ENCODE results near the gene OSTF1.
A peak's percentile ranks its signal among the peaks of the same experiment; 100 is the strongest.

The OSTF1 gene

DNA sequence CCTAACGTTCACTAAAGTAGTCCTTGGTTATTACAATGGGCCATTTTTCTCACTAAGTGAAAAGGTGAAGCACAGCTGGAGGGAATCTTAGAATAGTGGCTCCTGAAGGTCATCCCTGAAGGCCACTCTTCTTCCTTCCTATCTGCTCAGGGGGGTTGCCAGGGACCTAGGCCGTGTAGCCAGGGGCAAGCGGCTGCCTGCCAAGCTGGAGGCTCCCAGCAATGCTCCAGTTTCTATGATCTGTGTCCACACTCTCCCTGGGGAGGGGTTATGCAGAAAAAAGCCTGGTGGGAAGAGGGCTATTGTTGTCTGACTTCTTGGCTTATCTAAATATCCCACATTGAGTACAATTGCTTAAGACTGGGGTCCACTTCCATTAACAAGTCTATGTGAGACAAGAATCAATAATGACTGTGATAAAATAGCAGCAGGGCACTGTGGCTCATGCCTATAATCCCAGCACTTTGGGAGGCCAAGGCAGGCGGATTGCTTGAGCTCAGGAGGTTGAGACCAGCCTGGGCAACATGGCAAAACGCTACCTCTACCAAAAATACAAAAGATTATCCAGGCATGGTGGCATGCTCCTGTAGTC lies 4.1 kb upstream of the OSTF1 start:
- DNase-seq (ENCODE audit: low spot score), result no peak

DNA sequence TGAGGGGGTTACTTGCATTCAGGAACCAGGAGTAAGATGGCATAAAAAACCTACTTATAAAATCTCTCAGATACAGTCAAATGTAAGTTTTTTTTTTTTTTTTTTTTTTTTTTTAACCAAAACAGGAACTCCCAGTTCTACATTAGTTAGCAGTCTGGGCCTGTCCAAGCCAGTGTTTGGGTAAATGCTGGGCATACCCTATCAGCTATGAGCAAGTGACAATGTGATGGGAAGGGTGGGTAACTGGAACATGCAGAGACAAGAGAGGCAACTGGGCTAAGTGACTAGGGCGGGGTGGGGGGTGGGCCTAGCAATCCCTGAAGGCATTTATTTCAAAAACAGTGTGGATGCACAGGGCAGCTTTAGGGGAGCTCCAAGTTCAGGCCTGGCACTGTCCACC lies 2.7 kb upstream of the OSTF1 start:
- no peak for DNase-seq (ENCODE audit: low spot score)

DNA sequence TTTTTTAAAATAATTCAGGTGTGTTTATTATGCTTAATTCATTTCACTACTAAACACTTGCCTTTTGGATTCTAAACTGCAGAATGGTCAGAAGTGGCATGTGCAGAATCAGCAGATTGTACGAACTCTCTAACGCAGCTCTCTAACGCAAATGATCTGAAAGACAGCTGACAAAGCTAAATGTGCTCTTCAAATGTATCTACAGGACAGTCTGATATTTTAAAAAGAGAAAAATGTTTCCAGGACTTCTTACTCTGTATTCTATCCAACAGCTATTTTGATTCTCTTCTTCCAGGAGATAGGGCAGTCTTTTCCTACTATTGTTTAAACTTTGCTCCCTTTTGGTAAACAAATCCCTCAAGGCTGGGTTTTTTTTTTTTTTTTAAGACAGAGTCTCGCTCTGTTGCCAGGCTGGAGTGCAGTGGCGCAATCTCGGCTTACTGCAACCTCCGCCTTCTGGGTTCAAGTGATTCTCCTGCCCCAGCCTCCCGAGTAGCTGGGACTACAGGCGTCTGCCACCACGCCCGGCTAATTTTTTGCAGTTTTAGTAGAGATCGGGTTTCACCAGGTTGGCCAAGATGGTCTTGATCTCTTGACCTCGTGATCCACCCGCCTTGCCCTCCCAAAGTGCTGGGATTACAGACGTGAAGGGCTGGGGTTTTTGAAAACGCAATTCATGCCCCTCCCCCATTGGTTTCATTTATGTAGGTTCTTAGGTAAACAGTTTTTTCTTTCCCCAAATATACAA lies 1.6 kb upstream of the OSTF1 start:
- DNase-seq (ENCODE audit: low spot score), result peak; percentile 43

DNA sequence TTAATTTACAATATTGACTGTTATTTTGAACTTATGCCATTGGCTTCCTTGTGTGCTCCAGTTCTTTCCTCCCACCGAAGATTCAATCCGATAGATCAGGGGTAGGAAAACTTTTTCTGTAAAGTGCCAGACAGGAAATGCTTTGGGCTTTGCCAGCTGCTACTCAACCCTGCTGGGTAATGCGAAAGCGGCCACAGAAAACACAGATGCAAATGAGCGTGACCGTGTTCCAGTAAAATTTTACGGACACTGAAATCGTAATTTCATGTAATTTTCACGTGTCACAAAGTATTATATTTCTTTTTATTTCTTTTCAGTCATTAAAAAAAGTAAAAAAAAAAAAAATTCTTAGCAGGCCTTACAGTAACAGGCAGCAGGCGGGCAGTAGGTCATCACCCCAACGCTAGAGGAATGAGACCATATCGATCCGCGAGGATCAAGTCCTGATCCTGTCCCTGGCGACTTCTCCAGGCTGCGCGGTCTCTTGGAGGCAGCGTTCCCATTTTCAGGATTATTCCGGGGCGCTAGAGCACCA lies 958 bp upstream of the OSTF1 start:
- peak; percentile 49 for DNase-seq (ENCODE audit: low spot score)

DNA sequence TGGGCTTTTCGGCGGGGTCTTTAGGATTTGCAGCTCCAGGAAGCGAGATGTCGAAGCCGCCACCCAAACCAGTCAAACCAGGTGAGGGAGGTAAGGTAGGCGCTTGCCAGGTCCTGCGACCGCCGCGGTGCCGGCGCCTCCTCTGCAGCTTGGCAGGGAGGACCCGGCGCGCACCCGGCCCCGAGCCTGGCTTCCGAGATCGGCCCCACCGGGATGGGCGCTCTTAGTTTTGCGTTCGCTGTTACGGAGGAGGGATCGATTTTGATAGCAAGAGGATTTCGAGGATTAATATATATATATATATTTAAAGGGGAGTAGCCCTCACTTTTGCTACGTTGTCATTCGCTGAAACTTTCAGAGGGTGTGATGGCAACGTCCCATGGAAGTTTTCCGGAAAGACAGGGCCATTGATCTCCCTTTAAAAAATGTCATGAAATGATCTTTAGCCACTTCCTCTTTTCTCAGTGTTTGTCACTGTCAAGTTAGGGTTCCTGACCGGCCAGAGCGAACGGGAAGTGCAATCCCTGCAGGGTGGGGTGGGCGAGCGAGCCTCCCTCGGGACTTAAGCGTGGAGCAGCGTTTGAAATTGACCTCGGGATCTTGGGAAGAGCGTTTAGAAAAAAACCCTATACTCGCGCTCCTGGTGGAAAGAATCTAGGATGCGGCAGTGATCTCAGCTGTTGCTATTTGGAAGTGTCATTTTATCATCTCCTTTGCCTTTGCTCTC lies 495 bp downstream of the OSTF1 start:
- peak; percentile 68 for DNase-seq (ENCODE audit: low spot score)

DNA sequence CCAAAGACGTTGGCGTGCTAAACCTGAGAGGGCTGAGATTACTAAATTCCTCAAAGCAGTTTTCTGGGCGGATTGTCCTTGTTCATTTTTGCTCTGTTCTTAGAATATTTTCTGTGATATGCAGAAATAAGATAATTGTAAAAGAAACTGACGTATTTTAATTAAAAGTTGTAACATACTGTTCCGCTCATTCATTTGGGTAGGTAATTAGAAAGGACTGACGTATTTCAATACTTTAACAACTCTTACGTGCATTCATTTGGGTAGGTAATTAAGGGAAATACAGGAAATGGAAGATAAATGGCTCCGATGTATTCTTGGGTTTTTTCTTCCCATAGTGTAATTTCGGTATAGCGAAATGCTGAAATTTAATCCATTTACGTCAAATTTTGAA lies 1.1 kb downstream of the OSTF1 start:
- no peak for DNase-seq (ENCODE audit: low spot score)

DNA sequence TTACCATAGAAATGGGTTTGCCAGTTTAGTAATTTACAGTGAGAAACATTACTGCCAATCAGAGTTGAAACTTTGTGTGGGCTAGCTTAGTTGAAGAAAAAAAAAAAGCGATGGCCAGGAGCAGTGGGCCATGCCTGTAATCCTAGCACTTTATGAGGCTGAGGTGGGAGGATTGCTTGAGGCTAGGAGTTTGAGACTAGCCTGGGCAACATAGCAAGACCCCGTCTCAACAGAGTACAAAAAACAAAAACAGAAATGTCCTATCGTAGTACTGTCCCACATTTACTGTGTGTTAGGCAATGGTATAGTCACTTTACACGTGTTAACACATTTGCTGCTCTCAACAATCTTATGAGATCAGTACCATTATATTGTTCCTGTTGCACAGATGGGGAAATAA lies 2.3 kb downstream of the OSTF1 start:
- DNase-seq (ENCODE audit: low spot score), result no peak

DNA sequence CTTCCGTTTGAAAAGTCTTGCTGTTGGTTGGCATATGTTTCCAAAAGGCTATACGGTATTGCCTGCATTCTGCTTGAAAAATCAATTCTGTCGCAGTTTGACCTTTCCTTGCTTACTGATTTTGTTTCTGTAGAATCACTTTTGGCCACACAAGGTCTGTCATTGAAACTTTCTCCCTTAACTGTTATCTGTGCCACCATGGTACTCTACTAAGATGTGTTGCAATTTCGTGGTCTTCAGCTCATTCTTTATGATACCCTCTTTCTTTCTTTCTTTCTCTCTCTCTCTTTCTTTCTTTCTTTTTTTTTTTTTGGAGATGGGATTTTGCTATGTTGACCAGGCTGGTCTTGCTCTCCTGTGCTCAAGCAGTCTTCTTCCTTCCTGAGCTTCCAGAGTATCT lies 4.5 kb downstream of the OSTF1 start:
- no peak for DNase-seq (ENCODE audit: low spot score)

DNA sequence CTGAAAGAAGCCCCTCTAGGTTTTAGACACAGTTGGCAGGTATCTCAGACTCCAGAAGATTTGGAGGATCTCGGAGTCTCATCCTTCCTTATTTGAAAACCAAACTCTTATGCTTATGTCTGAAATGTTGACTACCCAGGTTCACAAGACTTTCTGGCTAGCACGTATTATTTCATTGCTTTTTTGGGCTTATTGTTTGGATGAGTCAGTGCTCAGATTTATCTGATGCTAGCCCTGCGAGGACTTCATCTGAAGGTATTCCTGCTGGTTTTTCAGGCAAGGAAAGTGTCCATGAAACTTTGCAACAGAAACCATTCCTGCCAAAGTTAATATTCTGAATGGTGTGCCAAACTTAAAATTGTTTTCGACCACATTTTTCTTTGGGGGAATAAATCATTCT lies 8.5 kb downstream of the OSTF1 start:
- no peak for DNase-seq (ENCODE audit: low spot score)

DNA sequence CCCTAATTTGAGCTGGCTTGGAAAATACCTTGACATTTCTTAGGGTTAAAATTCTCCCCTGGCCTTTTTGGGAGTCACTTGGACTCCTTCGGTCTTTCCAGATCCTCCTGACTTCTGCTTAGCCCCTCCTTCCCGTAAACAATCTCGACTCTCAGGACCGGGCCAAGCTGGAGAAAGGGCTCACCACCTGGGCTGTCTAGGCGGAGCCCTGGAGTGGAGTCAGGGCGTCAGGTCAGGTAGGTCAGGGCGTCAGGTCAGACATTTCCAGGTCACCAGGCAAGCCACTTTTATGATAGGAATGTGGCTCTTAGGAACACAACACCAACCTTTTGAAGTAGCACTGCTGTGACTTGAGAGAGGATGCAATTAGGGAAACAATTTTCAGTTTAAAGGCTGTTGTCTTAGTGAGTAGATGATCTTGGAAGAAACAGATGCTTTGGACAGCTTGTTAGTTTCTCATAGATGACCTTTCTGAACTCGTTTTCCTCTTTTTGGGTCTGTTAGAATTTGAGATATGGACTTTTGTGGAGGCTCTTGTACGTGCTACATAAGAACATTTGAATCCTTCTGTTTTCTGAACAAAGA lies 12.8 kb downstream of the OSTF1 start:
- no peak for DNase-seq (ENCODE audit: low spot score)

DNA sequence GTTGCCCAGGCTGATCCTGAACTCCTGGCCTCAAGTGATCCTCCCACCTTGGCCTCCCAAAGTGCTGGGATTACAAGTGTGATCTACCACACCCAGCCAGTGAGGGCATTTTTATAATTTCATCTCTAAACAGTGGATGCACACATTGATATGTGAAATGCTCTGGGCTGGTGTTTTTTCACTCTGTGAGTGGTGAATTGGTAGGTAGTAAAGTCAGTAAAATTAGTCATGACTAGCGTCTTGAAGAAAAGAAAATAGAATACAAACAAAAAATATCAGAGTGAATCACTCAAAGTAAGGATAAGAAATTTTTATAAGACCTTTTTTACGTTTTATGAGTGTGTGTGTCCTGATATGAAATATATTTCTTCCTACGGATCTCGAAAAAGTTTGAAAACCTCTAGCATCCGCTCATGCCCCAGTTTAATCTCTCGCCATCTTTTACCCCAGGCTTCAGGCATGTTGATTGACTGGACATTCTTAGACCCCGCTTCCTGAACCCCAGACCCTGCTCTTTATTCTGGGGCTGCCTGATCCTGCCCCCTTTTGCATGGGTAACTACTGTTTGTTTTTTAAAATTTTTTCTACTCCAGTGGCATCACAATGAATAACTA lies 14.0 kb downstream of the OSTF1 start:
- no peak for DNase-seq (ENCODE audit: low spot score)

DNA sequence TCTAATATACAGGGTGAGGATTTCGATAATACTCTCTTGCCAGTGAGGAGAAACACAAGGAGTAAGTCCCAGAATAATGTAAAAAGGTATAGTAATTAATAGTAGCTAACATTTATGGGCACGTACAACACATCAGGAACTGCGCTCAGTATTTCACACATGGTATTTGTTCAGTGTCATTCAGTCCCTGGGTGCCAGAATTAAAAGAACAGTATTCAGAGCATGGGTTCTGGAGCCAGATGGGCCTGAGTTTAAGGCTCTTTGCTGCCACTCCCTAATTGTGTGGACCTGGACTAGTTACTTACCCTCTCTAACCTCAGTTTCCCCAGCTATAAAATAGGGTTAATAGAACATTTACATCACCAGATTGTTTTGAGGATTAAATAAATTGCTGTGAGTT lies 16.3 kb downstream of the OSTF1 start:
- peak; percentile 51 for DNase-seq (ENCODE audit: low spot score)

DNA sequence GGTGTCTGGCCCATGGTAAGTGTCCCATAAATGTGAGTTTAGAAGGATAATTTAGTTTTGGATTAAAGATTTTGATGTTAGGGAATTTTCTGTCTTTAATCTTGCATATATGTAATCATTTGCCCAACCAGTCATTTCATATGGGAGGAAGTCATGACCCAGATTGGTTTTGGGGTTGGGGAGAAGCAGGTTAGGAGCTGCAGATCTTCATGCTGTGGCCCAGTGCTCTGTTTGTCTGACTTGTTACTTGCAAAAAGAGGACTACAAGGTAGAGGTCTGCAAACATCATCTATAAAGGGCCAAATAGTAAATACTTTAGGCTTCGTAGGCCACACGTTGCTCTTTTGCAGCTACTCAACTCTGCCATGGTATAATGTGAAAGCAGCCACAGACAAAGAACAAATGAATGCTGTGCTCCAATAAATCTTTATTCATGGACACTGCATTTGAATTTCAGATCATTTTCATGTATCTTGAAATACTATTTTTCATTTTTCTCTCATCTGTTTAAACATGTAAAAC lies 16.8 kb downstream of the OSTF1 start:
- DNase-seq (ENCODE audit: low spot score), result peak; percentile 68

DNA sequence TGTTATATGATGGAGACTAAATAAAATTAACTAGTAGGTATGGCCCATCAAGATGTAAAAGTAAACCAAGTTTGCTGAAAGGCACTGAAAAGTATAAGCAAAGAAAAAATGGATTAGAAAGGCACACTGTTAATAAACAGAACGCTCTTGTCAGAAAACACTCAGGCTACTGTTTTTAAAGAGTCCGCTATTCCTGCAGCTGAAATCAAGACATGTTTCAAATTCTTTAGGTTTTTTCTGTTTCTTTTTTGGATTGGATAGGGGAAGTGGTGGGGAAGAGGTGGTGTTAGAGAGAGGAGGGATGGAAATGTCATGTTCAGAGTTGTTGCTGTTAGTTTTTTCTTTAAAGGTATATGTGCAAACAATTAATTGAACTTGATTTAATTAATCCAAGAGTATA lies 17.5 kb downstream of the OSTF1 start:
- DNase-seq (ENCODE audit: low spot score), result peak; percentile 70

DNA sequence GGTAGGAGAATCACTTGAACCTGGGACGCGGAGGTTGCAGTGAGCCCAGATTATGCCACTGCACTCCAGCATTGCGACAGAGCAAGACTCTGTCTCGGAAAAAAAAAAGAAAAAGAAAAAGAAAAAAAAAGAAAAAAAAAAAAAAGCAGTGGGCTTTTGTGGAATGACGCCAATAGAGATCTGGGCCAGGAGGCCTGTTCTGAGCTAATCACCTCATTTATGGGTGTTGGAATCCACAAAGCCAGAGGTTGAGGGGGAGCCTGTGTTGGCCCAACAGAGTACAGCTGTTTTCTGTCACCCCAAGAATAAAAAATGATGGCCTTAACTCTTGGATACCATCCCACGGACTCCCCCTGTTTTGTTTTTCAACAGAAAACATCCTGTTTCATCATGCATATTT lies 18.5 kb downstream of the OSTF1 start:
- DNase-seq (ENCODE audit: low spot score), result no peak

DNA sequence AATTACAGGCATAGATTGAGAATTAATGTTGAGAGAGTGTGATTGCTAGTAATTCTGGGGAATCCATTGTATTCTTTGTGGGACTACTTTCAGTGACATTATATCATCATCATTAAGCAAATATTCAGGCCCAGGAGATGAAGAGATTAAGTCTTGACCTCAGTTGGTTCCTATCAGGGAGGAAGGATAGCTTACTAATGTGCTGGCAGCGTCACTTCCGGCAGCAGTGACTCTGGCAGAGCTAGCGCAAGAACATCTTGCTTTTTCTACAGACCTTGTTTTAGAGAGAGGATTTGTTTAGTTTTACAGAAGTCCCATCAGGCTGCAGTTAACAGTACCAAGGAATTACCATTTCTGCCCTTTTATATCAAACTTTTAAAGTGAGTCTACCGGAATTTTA lies 20.3 kb downstream of the OSTF1 start:
- no peak for DNase-seq (ENCODE audit: low spot score)

DNA sequence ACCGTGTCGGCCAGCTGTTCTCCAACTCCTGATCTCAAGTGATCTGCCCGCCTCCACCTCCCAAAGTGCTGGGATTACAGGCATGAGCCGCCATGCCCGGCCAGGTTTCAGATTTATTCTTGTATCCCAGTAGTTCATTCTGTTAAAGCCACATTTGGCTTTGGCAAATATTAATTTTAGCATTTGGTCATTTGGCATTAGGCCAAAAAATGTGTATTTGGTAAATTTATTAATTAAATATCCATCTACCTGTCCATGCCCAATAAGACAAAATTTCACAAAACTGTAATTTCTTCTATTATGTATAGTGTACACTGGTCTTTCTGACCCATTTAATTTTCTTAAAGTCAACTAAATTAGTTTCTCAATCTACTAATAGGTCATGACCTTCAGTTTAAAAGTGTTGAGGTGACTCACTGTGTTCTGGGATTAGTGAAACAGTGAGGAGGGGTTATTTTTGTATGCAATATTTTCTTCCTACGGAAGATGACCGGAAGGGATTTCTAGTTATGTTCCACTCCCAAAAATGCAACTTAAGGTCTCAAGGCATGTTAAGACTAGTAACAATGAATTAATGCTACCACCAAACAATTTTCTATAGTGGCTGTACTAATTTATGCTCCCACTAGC lies 21.0 kb downstream of the OSTF1 start:
- DNase-seq (ENCODE audit: low spot score), result no peak

DNA sequence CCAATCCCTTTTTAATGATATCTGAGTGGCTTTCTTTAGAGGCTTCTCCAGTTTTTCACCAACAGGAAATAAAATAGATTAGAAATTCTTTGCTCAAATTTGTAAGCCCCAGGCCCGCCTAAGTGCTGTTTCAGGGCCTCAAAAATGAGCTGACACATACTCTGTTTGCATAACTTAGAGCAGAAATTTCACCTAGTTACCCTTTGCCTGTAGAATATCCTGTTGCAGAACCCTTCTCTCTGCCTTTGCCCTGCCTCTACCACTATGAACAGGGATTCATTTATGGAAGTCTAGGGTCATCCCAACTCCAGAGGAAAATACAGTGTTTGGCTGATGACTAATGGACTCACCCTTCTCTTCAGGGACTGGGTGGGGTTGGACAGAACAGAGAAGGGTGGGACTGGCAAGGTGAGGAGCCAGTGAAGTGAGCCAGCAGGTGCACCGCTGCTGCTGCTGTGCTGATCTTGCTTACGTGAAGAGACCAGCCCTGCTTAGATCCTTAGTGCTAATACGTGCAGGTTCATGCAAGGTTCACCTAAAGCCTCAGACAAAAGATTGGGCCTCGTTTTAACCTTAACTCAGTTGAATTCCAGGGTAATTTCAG lies 22.8 kb downstream of the OSTF1 start:
- no peak for DNase-seq (ENCODE audit: low spot score)

DNA sequence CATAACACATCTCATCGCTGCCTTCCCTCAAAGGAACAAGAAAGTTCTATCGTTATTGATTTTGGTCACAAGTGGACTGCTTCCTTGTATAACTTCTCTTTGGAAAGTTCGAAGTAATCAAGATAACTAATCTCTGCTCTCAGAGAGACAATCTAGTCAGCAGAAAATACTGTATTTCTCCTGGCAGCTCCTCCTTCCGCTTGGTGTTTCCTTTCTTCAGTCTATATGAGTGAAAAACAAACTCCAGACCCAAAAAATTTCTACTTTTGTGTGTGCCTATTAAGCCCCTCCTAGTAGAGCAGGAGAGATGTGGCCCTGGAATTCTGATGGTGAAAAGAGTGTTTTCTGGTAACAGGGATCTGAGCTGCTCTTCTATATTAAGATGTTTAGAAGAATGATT lies 24.5 kb downstream of the OSTF1 start:
- DNase-seq (ENCODE audit: low spot score), result no peak

DNA sequence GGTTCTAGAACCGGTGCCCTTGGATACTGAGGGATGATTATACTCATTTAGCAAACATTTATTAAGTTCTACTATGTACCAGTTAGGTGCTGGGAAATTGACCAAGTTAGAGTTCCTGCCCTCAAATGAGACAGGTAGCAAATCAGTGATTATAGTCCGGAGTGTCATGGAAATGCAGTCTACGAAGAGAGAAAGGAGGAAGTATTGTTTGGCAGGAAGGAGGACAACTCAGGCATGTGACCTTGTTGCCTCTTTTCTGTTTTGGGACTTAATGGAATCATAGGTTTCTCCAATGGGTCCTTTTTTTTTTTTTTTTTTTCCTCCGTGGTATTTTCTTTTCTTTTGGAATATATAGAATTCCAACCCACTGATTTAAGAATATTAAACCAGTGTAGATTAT lies 28.0 kb downstream of the OSTF1 start:
- DNase-seq (ENCODE audit: low spot score), result peak; percentile 46

DNA sequence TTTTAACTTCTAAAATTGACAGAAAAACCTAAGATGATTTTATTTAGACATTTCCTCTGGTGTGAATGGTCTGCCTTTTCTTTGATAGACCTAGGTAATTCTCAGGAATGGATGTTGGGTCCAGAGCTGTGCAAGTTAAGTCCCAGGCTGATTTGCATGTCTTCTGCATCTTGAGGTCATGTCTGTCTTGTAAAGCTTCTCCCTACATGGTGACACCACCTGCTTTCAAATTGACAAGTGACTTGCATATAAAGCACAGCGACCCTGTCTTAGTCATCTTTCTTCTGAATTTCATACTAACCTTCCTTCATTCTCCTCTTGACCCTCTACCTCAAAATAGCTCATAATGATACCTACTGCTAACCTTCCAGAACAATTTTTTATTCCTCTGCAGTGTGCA lies 29.2 kb downstream of the OSTF1 start:
- no peak for DNase-seq (ENCODE audit: low spot score)
